Heart left ventricle (tissue), 16 donors: ENCODE data around the gene SLC9A8. TPM values are rescaled to one million over a fixed set of nuclear protein-coding genes. Genes with fewer than 3 reads are reported as not detected.

Experiments
- ATAC-seq, 4 donors: fragments of 200-7000 bp; cut with Tn5 transposase; one replicate each; pipeline ENCODE4 v1.9.1; 2020 to 2022; ENCODE audit warnings: moderate library complexity in 4 of 4, mild to moderate bottlenecking in 3 of 4, moderate number of reproducible peaks in 1 of 4
- DNase-seq, 5 donors: peaks; one replicate each; pipeline ENCODE4 v3.0.0-alpha.2; 2020
- H3K27ac ChIP-seq, 12 donors: fragments of 200-600 bp; sonication (generic) in 4 of 12; one replicate each; pipeline versions ENCODE4 v1.5.0 to v1.8.0; 2016 to 2022; ENCODE audit warnings: mild to moderate bottlenecking in 2 of 12
- H3K27me3 ChIP-seq, 9 donors: fragments of 200-600 bp; sonication (generic) in 2 of 9; one replicate each; pipeline versions ENCODE4 v1.5.1 to v1.8.0; 2016 to 2022; ENCODE audit warnings: mild to moderate bottlenecking in 3 of 9
- H3K36me3 ChIP-seq, 9 donors: fragments of 200-600 bp; sonication (generic) in 2 of 9; one replicate each; pipeline versions ENCODE4 v1.5.0 to v1.8.0; 2018 to 2022; ENCODE audit warnings: mild to moderate bottlenecking in 2 of 9
- H3K4me1 ChIP-seq, 12 donors: fragments of 200-600 bp; sonication (generic) in 4 of 12; one replicate each; pipeline versions ENCODE4 v1.5.0 to v1.8.0; 2016 to 2022; ENCODE audit warnings: mild to moderate bottlenecking in 3 of 12
- H3K4me3 ChIP-seq, 12 donors: fragments of 200-600 bp; sonication (generic) in 4 of 12; one replicate each; pipeline versions ENCODE4 v1.5.0 to v1.8.0; 2017 to 2022; ENCODE audit warnings: mild to moderate bottlenecking in 9 of 12, moderate library complexity in 4 of 12
- H3K9me3 ChIP-seq, 12 donors: fragments of 200-600 bp; sonication (generic) in 4 of 12; one replicate each; pipeline versions ENCODE4 v1.5.0 to v1.8.0; 2016 to 2022; ENCODE audit warnings: mild to moderate bottlenecking in 1 of 12
- POLR2A ChIP-seq, 2 donors: fragments of 450-650 bp; IDR thresholded peaks; one replicate each; pipeline ENCODE4 v1.6.1; 2017; ENCODE audit warnings: antibody characterized with exemption in 2 of 2, mild to moderate bottlenecking in 2 of 2, moderate library complexity in 2 of 2
- WGBS, 4 donors: extraction: QIAGEN DNeasy Blood & Tissue Kit in 2 of 4; methylation state at CpG; one replicate each; pipeline versions ENCODE4 v1.1.5 to v1.1.7; 2013 to 2018; 5-methylcytosine and 5-hydroxymethylcytosine counted together
- intact Hi-C, 10 donors: fragments of 100-400 bp; cut with DNase I; formaldehyde crosslinking; loops; one replicate each; pipeline versions ENCODE4 v1.11.1 to v1.14.2; 2022
- polyA plus RNA-seq, 2 donors: library from polyadenylated mRNA; stranded (reverse); fragments of 200-250 nt; gene quantifications; one replicate each; pipeline ENCODE4 v1.2.3, GENCODE V29; 2013
- total RNA-seq, 9 donors: library from RNA; depleted of rRNA in 2 of 9; stranded (reverse); fragments of >200 nt in 2 of 9; fragmentation: NEBNext Ultra II Directional in 3 of 9; extraction: Animal tissue kit (Norgen Biotek cat#: 25700) in 3 of 9; gene quantifications; one replicate each; pipeline versions ENCODE4 v1.1.0 to v1.2.4, GENCODE V29; 2016 to 2023
- TF ChIP-seq, protein P1 (sequence below), 12 donors: fragments of 200-600 bp; sonication (generic) in 4 of 12; IDR thresholded peaks; one replicate each; pipeline versions ENCODE4 v1.5.0 to v1.8.0; 2018 to 2022; ENCODE audit warnings: antibody characterized with exemption in 12 of 12, mild to moderate bottlenecking in 5 of 12
- donor health status: ischemic (EF 13 %, LVEDD 7.1; RV severe dilation, severe dysfunction).
- donor health status: healthy with polysubstance abuse.
- donor health status: DM: no; HTN: yes; CAD: no.
- donor health status: DM: no; HTN: no; CAD: no.
- donor health status: ischemic (EF 25% LVEDD 6.9; RV normal size, moderate dysfunction).
- donor health status: ischemic (EF 25% LVEDD 5.7; RV mildly dilated, moderate dysfunction).
- donor health status: healthy.
- donor health status: DM: yes; HTN: yes; CAD: no.
- donor health status: ischemic (EF 35%, LVEDD 5.7; RV mildly dilated, moderate dysfunction).
- donor health status: nonischemic (EF 11% LVEDD 7.7; RV severe dilation, severe dysfunction).
- donor health status: DM: yes; HTN: yes; CAD: no.
- donor health status: PGD.
- donor health status: ischemic (EF 29% LVEDD 5.4; RV normal size, mild dysfunction).
- donor health status: nonischemic (EF 23%, LVEDD 6.1; RV moderate dilation, normal function).

SLC9A8 gene
- total and polyA plus RNA-seq, 11 donors, result 4.6 to 12.5 (median 6.2) TPM

- peak in 2 of 4 donors; percentile 39 to 71 for ATAC-seq
- WGBS, 4 donors, result 88 to 93% (median 90%) methylated on average over 13 of the region's 13 CpGs
- no peak overlapping the region for H3K27ac ChIP-seq
- no peaks in the 10 kb centered on the region for H3K27me3 ChIP-seq
- TF ChIP-seq POLR2A (IDR thresholded peaks at IDR 0.05), result no peak
- TF ChIP-seq, protein P1, sequence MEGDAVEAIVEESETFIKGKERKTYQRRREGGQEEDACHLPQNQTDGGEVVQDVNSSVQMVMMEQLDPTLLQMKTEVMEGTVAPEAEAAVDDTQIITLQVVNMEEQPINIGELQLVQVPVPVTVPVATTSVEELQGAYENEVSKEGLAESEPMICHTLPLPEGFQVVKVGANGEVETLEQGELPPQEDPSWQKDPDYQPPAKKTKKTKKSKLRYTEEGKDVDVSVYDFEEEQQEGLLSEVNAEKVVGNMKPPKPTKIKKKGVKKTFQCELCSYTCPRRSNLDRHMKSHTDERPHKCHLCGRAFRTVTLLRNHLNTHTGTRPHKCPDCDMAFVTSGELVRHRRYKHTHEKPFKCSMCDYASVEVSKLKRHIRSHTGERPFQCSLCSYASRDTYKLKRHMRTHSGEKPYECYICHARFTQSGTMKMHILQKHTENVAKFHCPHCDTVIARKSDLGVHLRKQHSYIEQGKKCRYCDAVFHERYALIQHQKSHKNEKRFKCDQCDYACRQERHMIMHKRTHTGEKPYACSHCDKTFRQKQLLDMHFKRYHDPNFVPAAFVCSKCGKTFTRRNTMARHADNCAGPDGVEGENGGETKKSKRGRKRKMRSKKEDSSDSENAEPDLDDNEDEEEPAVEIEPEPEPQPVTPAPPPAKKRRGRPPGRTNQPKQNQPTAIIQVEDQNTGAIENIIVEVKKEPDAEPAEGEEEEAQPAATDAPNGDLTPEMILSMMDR (IDR thresholded peaks at IDR 0.05), result no peak
- peaks cover 0 to 53% (median 30%) of the 10 kb centered on the region in 9 donors for H3K36me3 ChIP-seq
- intact Hi-C loops, result loop anchor here in 1 of 10 donors (5.0 kb wide), 1 partner anchor 215 kb away; no protein-coding TSS in a partner anchor
- H3K9me3 ChIP-seq, result no peaks in the 10 kb centered on the region
- H3K4me1 ChIP-seq, result no peaks in the 10 kb centered on the region
- DNase-seq, result no peak
- no peak overlapping the region for H3K4me3 ChIP-seq
Measured at GRCh38 chr20:49832632-49833327, 20.2 kb downstream of the SLC9A8 start.

DNA sequence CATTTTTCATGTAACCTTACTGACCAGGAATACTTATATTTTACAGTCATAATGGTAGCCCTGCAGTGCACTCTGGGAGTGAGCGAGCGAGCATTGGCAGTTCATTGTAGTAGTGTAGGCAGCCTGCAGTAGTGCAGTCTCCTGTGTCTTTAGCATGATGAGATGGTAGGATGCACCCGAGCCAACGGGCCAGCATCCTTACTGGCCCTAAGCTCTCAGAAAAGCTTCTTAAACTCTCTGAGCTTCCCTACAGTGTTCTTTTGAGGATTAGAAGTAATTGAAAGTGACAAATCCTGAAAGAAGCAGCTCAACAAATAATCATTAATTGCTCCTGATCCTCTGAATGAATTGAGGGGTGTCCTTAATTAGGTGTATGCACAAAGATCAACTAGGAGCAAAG, 20.9 kb downstream of the SLC9A8 start:
- Histone ChIP-seq H3K36me3 (peaks cover 0 to 54% (median 30%) of the 10 kb centered on the region in 9 donors), H3K9me3 (no peaks in the 10 kb centered on the region), H3K4me3 (no peak overlapping the region), H3K27me3 (no peaks in the 10 kb centered on the region), H3K4me1 (no peaks in the 10 kb centered on the region), H3K27ac (no peak overlapping the region)
- no peak for DNase-seq
- 93 to 95% (median 95%) methylated on average over 4 of the region's 4 CpGs for WGBS, 4 donors
- no peak for TF ChIP-seq POLR2A (IDR thresholded peaks at IDR 0.05)
- TF ChIP-seq, protein P1 (IDR thresholded peaks at IDR 0.05), result no peak
- no peak for ATAC-seq
- intact Hi-C loops, result loop anchor here in 1 of 10 donors (5.0 kb wide), 1 partner anchor 216 kb away; no protein-coding TSS in a partner anchor

GRCh38 chr20:49835031-49835430, 22.4 kb downstream of the SLC9A8 start:
- H3K4me3 ChIP-seq, result no peak overlapping the region
- DNase-seq, result no peak
- no peaks in the 10 kb centered on the region for H3K9me3 ChIP-seq
- H3K36me3 ChIP-seq, result peaks cover 0 to 58% (median 33%) of the 10 kb centered on the region in 9 donors
- H3K27ac ChIP-seq, result no peak overlapping the region
- no peaks in the 10 kb centered on the region for H3K4me1 ChIP-seq
- TF ChIP-seq POLR2A (IDR thresholded peaks at IDR 0.05), result no peak
- TF ChIP-seq, protein P1 (IDR thresholded peaks at IDR 0.05), result no peak
- WGBS, 4 donors, result 89 to 96% (median 93%) methylated on average over 4 of the region's 4 CpGs
- intact Hi-C loops, result no loop called here
- H3K27me3 ChIP-seq, result no peaks in the 10 kb centered on the region
- ATAC-seq, result no peak

- no peak overlapping the region for H3K4me3 ChIP-seq
- intact Hi-C loops, result no loop called here
- H3K4me1 ChIP-seq, result peaks cover 0 to 5% (median 2%) of the 10 kb centered on the region in 12 donors
- peaks cover 2 to 61% (median 36%) of the 10 kb centered on the region in 9 donors for H3K36me3 ChIP-seq
- TF ChIP-seq, protein P1 (IDR thresholded peaks at IDR 0.05), result no peak
- TF ChIP-seq POLR2A (IDR thresholded peaks at IDR 0.05), result no peak
- H3K9me3 ChIP-seq, result peaks cover 0 to 7% (median 0%) of the 10 kb centered on the region in 12 donors
- no peaks in the 10 kb centered on the region for H3K27me3 ChIP-seq
- H3K27ac ChIP-seq, result no peak overlapping the region
- WGBS, 4 donors, result 68 to 77% (median 74%) methylated on average over 8 of the region's 8 CpGs
- DNase-seq (no peak), ATAC-seq (no peak)
Measured at GRCh38 chr20:49838546-49838945, 25.9 kb downstream of the SLC9A8 start.
